ENCODE results near the gene CALML4. TPM values are rescaled to one million over a fixed set of nuclear protein-coding genes. Genes with fewer than 3 reads are reported as not detected.

Gene CALML4
- polyA plus RNA-seq, 1 experiment, result 0.47 TPM

GRCh38 chr15:68151277-68151676 lies 53.9 kb downstream of the CALML4 start:
- no peak for DNase-seq (ENCODE audit: low read depth)
- TF ChIP-seq CTCF (IDR thresholded peaks at IDR 0.05; ENCODE audit: insufficient read depth, low read depth, low read length), result no peak
- ChIA-PET CTCF (interaction anchor here (0.6 to 5.3 kb wide), 3 partner anchors 10 to 289 kb away, joined by 3 to 50 read pairs (median 4); no protein-coding TSS in a partner anchor), POLR2A (no interaction called here)
- no peaks in the 10 kb centered on the region for H3K27me3 ChIP-seq (ENCODE audit: control insufficient read depth, insufficient read depth, low read length)
- H3K4me3 ChIP-seq (ENCODE audit: low read depth, low read length), result no peak overlapping the region
- no peaks in the 10 kb centered on the region for H3K36me3 ChIP-seq (ENCODE audit: control insufficient read depth, insufficient read depth, low read length)

- ChIA-PET POLR2A (no interaction called here), CTCF (interaction anchor here (1.2 to 5.3 kb wide), 2 partner anchors 11 to 288 kb away, joined by 4 to 50 read pairs; no protein-coding TSS in a partner anchor)
- H3K36me3 ChIP-seq (ENCODE audit: control insufficient read depth, insufficient read depth, low read length), result no peaks in the 10 kb centered on the region
- TF ChIP-seq CTCF (IDR thresholded peaks at IDR 0.05; ENCODE audit: insufficient read depth, low read depth, low read length), result no peak
- no peak overlapping the region for H3K4me3 ChIP-seq (ENCODE audit: low read depth, low read length)
- DNase-seq (ENCODE audit: low read depth), result no peak
- H3K27me3 ChIP-seq (ENCODE audit: control insufficient read depth, insufficient read depth, low read length), result no peaks in the 10 kb centered on the region
These were observed 54.9 kb downstream of the CALML4 start for GRCh38 chr15:68150187-68150586.

- ChIA-PET POLR2A (no interaction called here), CTCF (no interaction called here)
- TF ChIP-seq CTCF (IDR thresholded peaks at IDR 0.05; ENCODE audit: insufficient read depth, low read depth, low read length), result no peak
- Histone ChIP-seq H3K36me3 (ENCODE audit: control insufficient read depth, insufficient read depth, low read length) (no peaks in the 10 kb centered on the region), H3K4me3 (ENCODE audit: low read depth, low read length) (no peak overlapping the region), H3K27me3 (ENCODE audit: control insufficient read depth, insufficient read depth, low read length) (no peaks in the 10 kb centered on the region)
- DNase-seq (ENCODE audit: low read depth), result no peak
These were observed 56.1 kb downstream of the CALML4 start for GRCh38 chr15:68149059-68149458.

- H3K36me3 ChIP-seq (ENCODE audit: control insufficient read depth, insufficient read depth, low read length), result no peaks in the 10 kb centered on the region
- ChIA-PET POLR2A (no interaction called here), CTCF (interaction anchor here (0.7 kb wide), 1 partner anchor 8 kb away, joined by 3 read pairs; no protein-coding TSS in a partner anchor)
- no peak for TF ChIP-seq CTCF (IDR thresholded peaks at IDR 0.05; ENCODE audit: insufficient read depth, low read depth, low read length)
- no peaks in the 10 kb centered on the region for H3K27me3 ChIP-seq (ENCODE audit: control insufficient read depth, insufficient read depth, low read length)
- no peak for DNase-seq (ENCODE audit: low read depth)
- H3K4me3 ChIP-seq (ENCODE audit: low read depth, low read length), result no peak overlapping the region
These were observed 57.1 kb downstream of the CALML4 start for GRCh38 chr15:68148039-68148438.

- ChIA-PET POLR2A (interaction anchor here (0.6 kb wide), 1 partner anchor 58 kb away, joined by 5 read pairs; no protein-coding TSS in a partner anchor), CTCF (interaction anchor here (1.9 kb wide), 1 partner anchor 9 kb away, joined by 10 read pairs; no protein-coding TSS in a partner anchor)
- no peaks in the 10 kb centered on the region for H3K27me3 ChIP-seq (ENCODE audit: control insufficient read depth, insufficient read depth, low read length)
- no peak overlapping the region for H3K4me3 ChIP-seq (ENCODE audit: low read depth, low read length)
- no peak for DNase-seq (ENCODE audit: low read depth)
- TF ChIP-seq CTCF (IDR thresholded peaks at IDR 0.05; ENCODE audit: insufficient read depth, low read depth, low read length), result no peak
- no peaks in the 10 kb centered on the region for H3K36me3 ChIP-seq (ENCODE audit: control insufficient read depth, insufficient read depth, low read length)
These were observed 59.4 kb downstream of the CALML4 start for GRCh38 chr15:68145706-68146105.
